HCT116 (cell line): ENCODE data around the gene SCT. TPM values are rescaled to one million over a fixed set of nuclear protein-coding genes. Genes with fewer than 3 reads are reported as not detected.

Experiments used
- ATAC-seq: fragments of 200-7000 bp; cut with Tn5 transposase; 2 replicates; pipeline ENCODE4 v1.9.1; 2020; ENCODE audit warnings: mild to moderate bottlenecking, moderate library complexity
- BruUV-seq: library from RNA; stranded (reverse); fragments of 400-500 nt; replicated peaks from 2 replicates; lab custom pipeline; 2021; lab: Mats Ljungman, UMichigan
- CTCF ChIA-PET: fragments of 300-600 bp; sonication (Branson Sonifier 250); formaldehyde crosslinking; loops from one replicate; lab custom pipeline; 2021; ENCODE audit warnings: antibody characterized with exemption; lab: Charles Lee
- POLR2A ChIA-PET: fragments of 300-600, 350-600 bp; sonication (Branson Sonifier 250); formaldehyde crosslinking; loops from one replicate; lab custom pipeline; 2021; ENCODE audit warnings: antibody characterized with exemption; lab: Charles Lee
- RAD21 ChIA-PET, 2 experiments: fragments of 300-600 bp; sonication (Branson Sonifier 250); formaldehyde crosslinking; loops; one replicate each; lab custom pipeline; 2023; ENCODE audit warnings: low total read pairs in 2 of 2; ENCODE audit not compliant: uncharacterized antibody in 2 of 2, unreplicated experiment in 2 of 2, low non-redundant PET in 1 of 2; lab: Charles Lee
- DNase-seq: peaks from one replicate; pipeline ENCODE4 v3.0.0-alpha.2; 2010; ENCODE audit warnings: low read depth, low spot score
- H2AFZ ChIP-seq: fragments of 200-600 bp; shearing (Covaris generic), sonication (generic); 2 replicates; pipeline ENCODE4 v1.6.1; 2017; ENCODE audit warnings: low read depth, mixed run types, mixed read lengths, antibody characterized with exemption, low read length; ENCODE audit not compliant: poor library complexity, severe bottlenecking
- H3K27ac ChIP-seq: 2 replicates; pipeline ENCODE4 v1.5.1; 2012; ENCODE audit warnings: low read depth, low read length
- H3K27me3 ChIP-seq: fragments of 200-600 bp; sonication (generic); 2 replicates; pipeline ENCODE4 v1.6.1; 2016; ENCODE audit warnings: mixed run types, low read length, mixed read lengths; ENCODE audit not compliant: insufficient read depth
- H3K36me3 ChIP-seq, 2 experiments: fragments of 200-500 bp in 1 of 2; fragments of 200-600 bp in 1 of 2; sonication (Bioruptor generic) in 1 of 2; sonication (generic) in 1 of 2; 2 replicates each; pipeline versions ENCODE4 v1.5.1 to v1.6.1; 2014 to 2016; ENCODE audit warnings: low read length in 2 of 2, inconsistent platforms in 1 of 2, mixed read lengths in 1 of 2, mixed run types in 1 of 2; ENCODE audit not compliant: insufficient read depth in 2 of 2, control insufficient read depth in 1 of 2
- H3K4me1 ChIP-seq, 2 experiments: fragments of 200-600 bp in 1 of 2; sonication (generic) in 1 of 2; 2 replicates each; pipeline versions ENCODE4 v1.5.1 to v1.6.1; 2012 to 2017; ENCODE audit warnings: low read length in 2 of 2, inconsistent platforms in 1 of 2, mild to moderate bottlenecking in 1 of 2, mixed read lengths in 1 of 2, mixed run types in 1 of 2, moderate library complexity in 1 of 2; ENCODE audit not compliant: insufficient read depth in 2 of 2, control insufficient read depth in 1 of 2
- H3K4me2 ChIP-seq: fragments of 200-600 bp; sonication (generic); 2 replicates; pipeline ENCODE4 v1.6.1; 2017; ENCODE audit warnings: mixed run types, low read length, mixed read lengths
- H3K4me3 ChIP-seq, 2 experiments: fragments of 200-600 bp in 1 of 2; sonication (generic) in 1 of 2; replicated peaks in 1 of 2; 2 replicates each; pipeline ENCODE4 v1.5.1; 2011 to 2016; ENCODE audit warnings: low read length in 2 of 2, control low read depth in 1 of 2, low read depth in 1 of 2, mild to moderate bottlenecking in 1 of 2, mixed read lengths in 1 of 2, mixed run types in 1 of 2
- H3K79me2 ChIP-seq: fragments of 200-600 bp; sonication (generic); 2 replicates; pipeline ENCODE4 v1.6.1; 2017; ENCODE audit warnings: mild to moderate bottlenecking, mixed run types, low read length, moderate library complexity, mixed read lengths; ENCODE audit not compliant: insufficient read depth
- H3K9ac ChIP-seq: fragments of 200-600 bp; sonication (generic); 2 replicates; pipeline ENCODE4 v1.6.1; 2016; ENCODE audit warnings: low read length, mixed read lengths
- H3K9me2 ChIP-seq: fragments of 200-600 bp; sonication (generic), shearing (Covaris generic); 2 replicates; pipeline ENCODE4 v1.6.1; 2017; ENCODE audit warnings: mixed run types, mild to moderate bottlenecking, moderate library complexity; ENCODE audit not compliant: insufficient read depth
- H3K9me3 ChIP-seq, 2 experiments: fragments of 200-500 bp in 1 of 2; fragments of 200-600 bp in 1 of 2; sonication (Bioruptor generic) in 1 of 2; sonication (generic) in 1 of 2; 2 replicates each; pipeline ENCODE4 v1.6.1; 2014 to 2017; ENCODE audit warnings: low read length in 2 of 2, mixed read lengths in 2 of 2, inconsistent platforms in 1 of 2, low read depth in 1 of 2, mild to moderate bottlenecking in 1 of 2, mixed run types in 1 of 2, moderate library complexity in 1 of 2; ENCODE audit not compliant: control insufficient read depth in 1 of 2, insufficient read depth in 1 of 2
- H4K20me1 ChIP-seq: fragments of 200-600 bp; sonication (generic), shearing (Covaris generic); 2 replicates; pipeline ENCODE4 v1.6.1; 2017; ENCODE audit warnings: mixed run types, mild to moderate bottlenecking, moderate library complexity; ENCODE audit not compliant: insufficient read depth
- ELF1 ChIP-seq: IDR thresholded peaks from 2 replicates; pipeline ENCODE4 v1.6.1; 2012; ENCODE audit warnings: low read depth, borderline replicate concordance
- EZH2phosphoT487 ChIP-seq: fragments of 200-600 bp; IDR thresholded peaks from 2 replicates; pipeline ENCODE4 v1.6.1; 2018; ENCODE audit warnings: antibody characterized with exemption, borderline replicate concordance
- POLR2AphosphoS5 ChIP-seq: IDR thresholded peaks from 2 replicates; pipeline ENCODE4 v1.6.1; 2011; ENCODE audit warnings: mild to moderate bottlenecking, low read depth, low read length, moderate library complexity
- RAD21 ChIP-seq: IDR thresholded peaks from 2 replicates; pipeline ENCODE4 v1.6.1; 2012; ENCODE audit warnings: low read depth, mild to moderate bottlenecking
- SIN3A ChIP-seq: IDR thresholded peaks from 2 replicates; pipeline ENCODE4 v1.6.1; 2012; ENCODE audit warnings: low read depth
- YY1 ChIP-seq: IDR thresholded peaks from 2 replicates; pipeline ENCODE4 v1.6.1; 2011; ENCODE audit warnings: low read length, low read depth, moderate library complexity, mild to moderate bottlenecking; ENCODE audit not compliant: insufficient replicate concordance; ENCODE audit errors: extremely low read depth
- ZNF274 ChIP-seq: fragments of 200-500 bp; sonication (Bioruptor generic); IDR thresholded peaks from 2 replicates; pipeline ENCODE4 v1.6.1; 2014; ENCODE audit warnings: mild to moderate bottlenecking, low read depth, low read length, inconsistent platforms
- intact Hi-C: fragments of 100-400 bp; cut with micrococcal nuclease; formaldehyde crosslinking; loops from 2 replicates; pipeline ENCODE4 v1.10.0; 2022
- total RNA-seq: library from RNA; stranded (reverse); gene quantifications from one replicate; pipeline ENCODE4 v1.2.1, GENCODE V29; 2021; ENCODE audit not compliant: unreplicated experiment
- TF ChIP-seq, protein P1 (sequence below): IDR thresholded peaks from 2 replicates; pipeline ENCODE4 v1.6.1; 2011; ENCODE audit warnings: mild to moderate bottlenecking, low read length, moderate library complexity; ENCODE audit not compliant: insufficient replicate concordance; ENCODE audit errors: extremely low read depth
- TF ChIP-seq, protein P2 (sequence below), 3 experiments: fragments of 200-600 bp in 1 of 3; sonication (generic) in 1 of 3; IDR thresholded peaks in 2 of 3; conservative IDR thresholded peaks in 1 of 3; 2 replicates each; pipeline ENCODE4 v1.5.1; 2012 to 2017; ENCODE audit warnings: low read depth in 2 of 3, low read length in 2 of 3, antibody characterized with exemption in 1 of 3, borderline replicate concordance in 1 of 3, control low read depth in 1 of 3, mild to moderate bottlenecking in 1 of 3, mixed read lengths in 1 of 3, mixed run types in 1 of 3, moderate library complexity in 1 of 3; ENCODE audit not compliant: insufficient read depth in 1 of 3
- TF ChIP-seq, protein P3 (sequence below): IDR thresholded peaks from 2 replicates; pipeline ENCODE4 v1.6.1; 2012
- TF ChIP-seq, protein P4 (sequence below): IDR thresholded peaks from 2 replicates; pipeline ENCODE4 v1.6.1; 2012

Gene SCT
- total RNA-seq, 1 experiment from 2014 or later, result not detected

DNA sequence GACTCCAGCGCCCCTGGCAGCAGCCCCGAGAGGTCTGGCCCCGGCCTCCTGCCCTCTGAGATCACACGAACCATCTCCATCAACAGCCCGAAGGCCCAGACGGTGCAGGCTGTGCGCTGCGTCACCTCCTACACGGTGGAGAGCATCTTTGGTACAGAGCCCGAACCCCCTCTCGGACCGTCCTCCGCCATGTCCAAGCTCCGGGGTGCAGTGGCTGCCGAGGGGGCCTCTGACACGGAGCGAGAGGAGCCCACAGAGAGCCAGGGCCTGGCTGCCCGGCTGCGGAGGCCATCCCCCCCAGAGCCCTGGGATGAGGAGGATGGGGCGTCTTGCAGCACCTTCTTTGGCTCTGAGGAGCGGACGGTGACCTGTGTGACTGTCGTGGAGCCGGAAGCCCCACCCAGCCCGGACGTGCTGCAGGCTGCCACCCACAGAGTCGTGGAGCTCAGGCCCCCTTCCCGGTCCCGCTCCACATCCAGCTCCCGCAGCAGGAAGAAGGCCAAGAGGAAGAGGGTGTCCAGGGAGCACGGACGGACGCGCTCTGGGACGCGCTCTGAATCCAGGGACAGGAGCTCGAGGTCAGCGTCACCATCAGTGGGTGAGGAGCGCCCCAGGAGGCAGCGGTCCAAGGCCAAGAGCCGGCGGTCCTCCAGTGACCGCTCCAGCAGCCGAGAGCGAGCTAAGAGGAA is 18.9 kb downstream of the SCT start (continued):
- TF ChIP-seq, protein P1, sequence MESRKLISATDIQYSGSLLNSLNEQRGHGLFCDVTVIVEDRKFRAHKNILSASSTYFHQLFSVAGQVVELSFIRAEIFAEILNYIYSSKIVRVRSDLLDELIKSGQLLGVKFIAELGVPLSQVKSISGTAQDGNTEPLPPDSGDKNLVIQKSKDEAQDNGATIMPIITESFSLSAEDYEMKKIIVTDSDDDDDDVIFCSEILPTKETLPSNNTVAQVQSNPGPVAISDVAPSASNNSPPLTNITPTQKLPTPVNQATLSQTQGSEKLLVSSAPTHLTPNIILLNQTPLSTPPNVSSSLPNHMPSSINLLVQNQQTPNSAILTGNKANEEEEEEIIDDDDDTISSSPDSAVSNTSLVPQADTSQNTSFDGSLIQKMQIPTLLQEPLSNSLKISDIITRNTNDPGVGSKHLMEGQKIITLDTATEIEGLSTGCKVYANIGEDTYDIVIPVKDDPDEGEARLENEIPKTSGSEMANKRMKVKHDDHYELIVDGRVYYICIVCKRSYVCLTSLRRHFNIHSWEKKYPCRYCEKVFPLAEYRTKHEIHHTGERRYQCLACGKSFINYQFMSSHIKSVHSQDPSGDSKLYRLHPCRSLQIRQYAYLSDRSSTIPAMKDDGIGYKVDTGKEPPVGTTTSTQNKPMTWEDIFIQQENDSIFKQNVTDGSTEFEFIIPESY, result no peak
- TF ChIP-seq SIN3A (no peak), YY1 (no peak), ELF1 (no peak), RAD21 (no peak), EZH2phosphoT487 (no peak), POLR2AphosphoS5 (no peak)

DNA sequence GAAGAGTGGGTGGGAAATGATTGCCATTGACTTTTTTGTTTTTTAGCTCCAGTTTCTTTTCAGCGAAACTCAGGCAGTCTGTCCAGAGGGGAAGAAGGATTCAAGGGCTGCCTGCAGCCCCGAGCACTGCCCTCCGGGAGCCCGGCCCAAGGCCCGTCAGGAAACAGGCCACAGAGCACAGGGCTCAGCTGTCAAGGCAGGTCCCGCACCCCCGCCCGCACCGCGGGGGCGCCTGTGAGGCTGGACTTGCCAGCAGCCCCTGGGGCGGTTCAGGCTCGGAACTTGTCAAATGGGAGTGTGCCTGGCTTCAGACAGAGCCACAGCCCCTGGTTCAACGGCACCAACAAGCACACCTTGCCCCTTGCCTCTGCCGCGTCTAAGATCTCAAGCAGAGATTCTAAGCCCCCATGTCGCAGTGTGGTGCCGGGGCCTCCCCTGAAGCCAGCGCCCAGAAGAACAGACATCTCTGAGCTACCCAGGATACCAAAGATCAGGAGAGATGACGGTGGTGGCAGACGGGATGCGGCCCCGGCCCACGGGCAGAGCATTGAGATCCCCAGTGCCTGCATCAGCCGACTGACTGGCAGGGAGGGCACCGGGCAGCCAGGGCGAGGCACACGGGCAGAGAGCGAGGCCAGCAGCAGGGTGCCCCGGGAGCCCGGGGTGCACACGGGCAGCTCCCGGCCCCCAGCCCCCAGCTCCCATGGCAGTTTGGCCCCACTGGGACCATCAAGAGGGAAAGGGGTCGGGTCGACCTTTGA is 19.8 kb downstream of the SCT start:
- no peaks in the 10 kb centered on the region for H3K9me3 ChIP-seq
- ATAC-seq, result no peak
- H4K20me1 ChIP-seq, result peaks cover 3% of the 10 kb centered on the region; the same call in 1 of the 2 replicates
- H3K9ac ChIP-seq, result no peak overlapping the region
- ChIA-PET POLR2A (no interaction called here), CTCF (no interaction called here), RAD21 (no interaction called here)
- intact Hi-C loops, result no loop called here
- no peak overlapping the region for H3K4me3 ChIP-seq
- no peak for TF ChIP-seq POLR2AphosphoS5
- no peak for TF ChIP-seq YY1
- TF ChIP-seq, protein P2, sequence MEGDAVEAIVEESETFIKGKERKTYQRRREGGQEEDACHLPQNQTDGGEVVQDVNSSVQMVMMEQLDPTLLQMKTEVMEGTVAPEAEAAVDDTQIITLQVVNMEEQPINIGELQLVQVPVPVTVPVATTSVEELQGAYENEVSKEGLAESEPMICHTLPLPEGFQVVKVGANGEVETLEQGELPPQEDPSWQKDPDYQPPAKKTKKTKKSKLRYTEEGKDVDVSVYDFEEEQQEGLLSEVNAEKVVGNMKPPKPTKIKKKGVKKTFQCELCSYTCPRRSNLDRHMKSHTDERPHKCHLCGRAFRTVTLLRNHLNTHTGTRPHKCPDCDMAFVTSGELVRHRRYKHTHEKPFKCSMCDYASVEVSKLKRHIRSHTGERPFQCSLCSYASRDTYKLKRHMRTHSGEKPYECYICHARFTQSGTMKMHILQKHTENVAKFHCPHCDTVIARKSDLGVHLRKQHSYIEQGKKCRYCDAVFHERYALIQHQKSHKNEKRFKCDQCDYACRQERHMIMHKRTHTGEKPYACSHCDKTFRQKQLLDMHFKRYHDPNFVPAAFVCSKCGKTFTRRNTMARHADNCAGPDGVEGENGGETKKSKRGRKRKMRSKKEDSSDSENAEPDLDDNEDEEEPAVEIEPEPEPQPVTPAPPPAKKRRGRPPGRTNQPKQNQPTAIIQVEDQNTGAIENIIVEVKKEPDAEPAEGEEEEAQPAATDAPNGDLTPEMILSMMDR (IDR thresholded peaks at IDR 0.05 in 2 of 3, conservative IDR thresholded peaks at IDR 0.05 in 1 of 3; ENCODE audit: borderline replicate concordance in 1 of 3, insufficient read depth in 1 of 3, low read depth in 2 of 3, low read length in 2 of 3), result no peak
- TF ChIP-seq, protein P3, sequence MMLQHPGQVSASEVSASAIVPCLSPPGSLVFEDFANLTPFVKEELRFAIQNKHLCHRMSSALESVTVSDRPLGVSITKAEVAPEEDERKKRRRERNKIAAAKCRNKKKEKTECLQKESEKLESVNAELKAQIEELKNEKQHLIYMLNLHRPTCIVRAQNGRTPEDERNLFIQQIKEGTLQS, result no peak
- no peak for TF ChIP-seq RAD21
- TF ChIP-seq, protein P4, sequence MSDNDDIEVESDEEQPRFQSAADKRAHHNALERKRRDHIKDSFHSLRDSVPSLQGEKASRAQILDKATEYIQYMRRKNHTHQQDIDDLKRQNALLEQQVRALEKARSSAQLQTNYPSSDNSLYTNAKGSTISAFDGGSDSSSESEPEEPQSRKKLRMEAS, result no peak
- no peak for TF ChIP-seq ZNF274
- peaks cover 46 to 56% of the 10 kb centered on the region in 2 experiments; a peak in 3 of 4 replicates for H3K36me3 ChIP-seq
- DNase-seq, result no peak
- no peaks in the 10 kb centered on the region for H3K9me2 ChIP-seq
- H3K27ac ChIP-seq, result no peak overlapping the region
- no TSS peak for BruUV-seq
- H3K79me2 ChIP-seq, result peaks cover 21% of the 10 kb centered on the region; the same call in 1 of the 2 replicates
- H2AFZ ChIP-seq, result no peak overlapping the region
- peaks cover 0 to under 1% of the 10 kb centered on the region in 2 experiments; a peak in 1 of 4 replicates for H3K4me1 ChIP-seq
- H3K4me2 ChIP-seq, result no peak overlapping the region
- H3K27me3 ChIP-seq, result no peaks in the 10 kb centered on the region
